CD8-positive, alpha-beta memory T cell (primary cell): ENCODE measurements around the gene ENTPD6. TPM values are rescaled to one million over a fixed set of nuclear protein-coding genes. Genes with fewer than 3 reads are reported as not detected.
"Not testable (repeated sequence)": the region's sequence is repeated elsewhere in the genome, so short reads cannot be mapped to it uniquely, and the experiment has no call there.

Experiments used
- CTCF ChIA-PET: fragments of 350-600 bp; sonication (Branson Sonifier 250); formaldehyde crosslinking; loops from one replicate; lab custom pipeline; 2021; ENCODE audit warnings: antibody characterized with exemption; lab: Charles Lee
- POLR2A ChIA-PET: fragments of 350-600 bp; sonication (Branson Sonifier 250); formaldehyde crosslinking; loops from one replicate; lab custom pipeline; 2021; ENCODE audit warnings: antibody characterized with exemption; lab: Charles Lee
- DNase-seq, 5 donors: peaks; one replicate each; pipeline versions ENCODE4 v3.0.0 to v3.0.0-alpha.2; 2020 to 2022; ENCODE audit warnings: mixed read lengths in 1 of 5
- H3K27ac ChIP-seq: one replicate; pipeline ENCODE4 v1.7.0; 2013; ENCODE audit warnings: low read depth, mild to moderate bottlenecking, low read length, moderate library complexity
- H3K27me3 ChIP-seq: 2 replicates; pipeline ENCODE4 v1.7.0; 2013; ENCODE audit warnings: low read length, mild to moderate bottlenecking; ENCODE audit not compliant: insufficient read depth, poor library complexity, severe bottlenecking
- H3K36me3 ChIP-seq: 2 replicates; pipeline ENCODE4 v1.7.0; 2013; ENCODE audit warnings: mild to moderate bottlenecking, low read length, moderate library complexity; ENCODE audit not compliant: insufficient read depth
- H3K4me1 ChIP-seq: 2 replicates; pipeline ENCODE4 v1.7.0; 2013; ENCODE audit warnings: mild to moderate bottlenecking, low read length, moderate library complexity; ENCODE audit not compliant: insufficient read depth
- H3K4me3 ChIP-seq: 2 replicates; pipeline ENCODE4 v1.7.0; 2013; ENCODE audit warnings: mild to moderate bottlenecking, low read length
- H3K9me3 ChIP-seq: 2 replicates; pipeline ENCODE4 v1.7.0; 2013; ENCODE audit warnings: mild to moderate bottlenecking, low read length
- H3K27ac Mint-ChIP-seq, 8 donors: one replicate each; pipeline ENCODE4 v1.8.0; 2020 to 2021; ENCODE audit warnings: mixed read lengths in 8 of 8, mild to moderate bottlenecking in 6 of 8, inconsistent platforms in 3 of 8, moderate library complexity in 3 of 8
- H3K27me3 Mint-ChIP-seq, 2 donors: one replicate each; pipeline ENCODE4 v1.8.0; 2020 to 2021; ENCODE audit warnings: mixed read lengths in 2 of 2, mild to moderate bottlenecking in 1 of 2, moderate library complexity in 1 of 2
- H3K36me3 Mint-ChIP-seq, 3 donors: one replicate each; pipeline ENCODE4 v1.8.0; 2020 to 2021; ENCODE audit warnings: mixed read lengths in 3 of 3, inconsistent platforms in 1 of 3, mild to moderate bottlenecking in 1 of 3
- H3K4me1 Mint-ChIP-seq, 3 donors: one replicate each; pipeline ENCODE4 v1.8.0; 2020 to 2021; ENCODE audit warnings: mixed read lengths in 3 of 3, inconsistent platforms in 1 of 3, mild to moderate bottlenecking in 1 of 3
- H3K4me3 Mint-ChIP-seq, 7 donors: one replicate each; pipeline ENCODE4 v1.8.0; 2020 to 2021; ENCODE audit warnings: mixed read lengths in 7 of 7, mild to moderate bottlenecking in 6 of 7, moderate library complexity in 4 of 7, inconsistent platforms in 2 of 7
- H3K9me3 Mint-ChIP-seq, 5 donors: one replicate each; pipeline ENCODE4 v1.8.0; 2020 to 2022; ENCODE audit warnings: mixed read lengths in 5 of 5, mild to moderate bottlenecking in 3 of 5, moderate library complexity in 2 of 5, inconsistent platforms in 1 of 5
- polyA plus RNA-seq: library from polyadenylated mRNA; unstranded; fragments of 300-500 nt; fragmentation: Illumina TruSeq; gene quantifications from one replicate; pipeline ENCODE4 v1.2.3, GENCODE V29; 2021
- total RNA-seq, 2 experiments: library from RNA; stranded (reverse); gene quantifications; one replicate each; pipeline ENCODE4 v1.2.3, GENCODE V29; 2021

ENTPD6 gene
- total and polyA plus RNA-seq, 3 experiments from 2014 or later = 36.2 to 47.0 (median 44.2) TPM

GRCh38 chr20:25230166-25230831 is 34.8 kb downstream of the ENTPD6 start:
- H3K9me3 Mint-ChIP-seq = no peaks in the 10 kb centered on the region
- H3K4me3 Mint-ChIP-seq = no peak overlapping the region
- no peaks in the 10 kb centered on the region for H3K4me1 Mint-ChIP-seq
- no peak overlapping the region for H3K27ac Mint-ChIP-seq
- Histone ChIP-seq H3K27me3 (no peaks in the 10 kb centered on the region), H3K4me3 (no peak overlapping the region), H3K9me3 (no peaks in the 10 kb centered on the region), H3K4me1 (no peaks in the 10 kb centered on the region), H3K36me3 (no peaks in the 10 kb centered on the region), H3K27ac (no peak overlapping the region)
- ChIA-PET CTCF (no interaction called here), POLR2A (no interaction called here)
- DNase-seq = no peak
- H3K27me3 Mint-ChIP-seq = peaks cover 10% of the 10 kb centered on the region in 2 donors
- H3K36me3 Mint-ChIP-seq = peaks cover 0 to 17% (median 6%) of the 10 kb centered on the region in 3 donors

DNA sequence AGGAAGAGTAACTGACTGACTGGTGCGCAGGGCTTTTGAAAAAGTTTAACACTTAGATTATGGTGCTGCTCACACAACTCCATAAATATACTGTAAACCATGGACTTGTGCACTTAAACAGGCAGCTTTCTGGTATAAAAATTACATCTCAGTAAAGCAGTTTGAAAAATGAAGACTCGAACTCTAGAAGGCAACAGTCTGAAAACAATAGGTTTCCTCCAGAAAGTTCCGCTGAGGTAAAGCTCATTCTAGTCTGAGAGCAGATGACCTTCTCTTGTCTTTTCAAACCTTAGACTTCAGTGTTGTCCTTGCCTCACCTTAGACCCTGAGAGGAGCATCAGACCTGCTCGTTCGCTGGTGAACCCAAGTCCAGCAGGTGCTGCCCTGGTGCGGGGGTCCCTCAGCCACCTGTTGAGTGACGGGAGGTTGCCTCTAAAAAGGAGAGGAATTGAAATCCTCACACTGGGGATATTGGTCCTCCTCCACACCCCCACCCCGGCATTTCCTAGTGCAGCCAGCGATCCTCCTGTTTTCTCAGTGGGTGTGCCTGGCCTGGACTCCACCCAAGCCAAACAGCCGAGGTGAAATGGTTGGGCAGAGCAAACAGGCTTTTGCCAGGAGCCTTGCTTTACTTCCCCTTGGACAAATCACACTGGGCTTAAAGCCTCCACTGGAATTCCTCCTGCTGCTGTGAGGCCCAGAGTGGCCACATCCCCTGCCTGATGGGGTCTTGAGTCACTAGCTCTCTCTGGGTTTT is 37.7 kb downstream of the ENTPD6 start:
- Histone ChIP-seq H3K4me1 (no peaks in the 10 kb centered on the region), H3K27ac (no peak overlapping the region), H3K36me3 (no peaks in the 10 kb centered on the region), H3K4me3 (no peak overlapping the region), H3K9me3 (no peaks in the 10 kb centered on the region), H3K27me3 (no peaks in the 10 kb centered on the region)
- Mint-ChIP-seq H3K9me3 (no peaks in the 10 kb centered on the region), H3K4me3 (no peak overlapping the region), H3K36me3 (no peaks in the 10 kb centered on the region), H3K4me1 (peaks cover 0 to 6% (median 4%) of the 10 kb centered on the region in 3 donors), H3K27me3 (peaks cover 26 to 27% of the 10 kb centered on the region in 2 donors), H3K27ac (no peak overlapping the region)
- no peak for DNase-seq
- POLR2A ChIA-PET = no interaction called here
- CTCF ChIA-PET = interaction anchor here (0.6 kb wide), 1 partner anchor 760 kb away, joined by 3 read pairs; no protein-coding TSS in a partner anchor

GRCh38 chr20:25234009-25234849 is 38.7 kb downstream of the ENTPD6 start:
- H3K9me3 Mint-ChIP-seq, H3K4me1 ChIP-seq, POLR2A ChIA-PET, H3K9me3 ChIP-seq, H3K27ac ChIP-seq, H3K36me3 ChIP-seq, H3K27ac Mint-ChIP-seq, H3K4me3 ChIP-seq, DNase-seq, H3K4me3 Mint-ChIP-seq, H3K36me3 Mint-ChIP-seq, H3K4me1 Mint-ChIP-seq, H3K27me3 ChIP-seq: not testable (repeated sequence)
- peaks cover 29 to 33% of the 10 kb centered on the region in 2 donors for H3K27me3 Mint-ChIP-seq
- CTCF ChIA-PET = interaction anchor here (1.4 kb wide), 1 partner anchor 16 kb away, joined by 3 read pairs; no protein-coding TSS in a partner anchor

DNA sequence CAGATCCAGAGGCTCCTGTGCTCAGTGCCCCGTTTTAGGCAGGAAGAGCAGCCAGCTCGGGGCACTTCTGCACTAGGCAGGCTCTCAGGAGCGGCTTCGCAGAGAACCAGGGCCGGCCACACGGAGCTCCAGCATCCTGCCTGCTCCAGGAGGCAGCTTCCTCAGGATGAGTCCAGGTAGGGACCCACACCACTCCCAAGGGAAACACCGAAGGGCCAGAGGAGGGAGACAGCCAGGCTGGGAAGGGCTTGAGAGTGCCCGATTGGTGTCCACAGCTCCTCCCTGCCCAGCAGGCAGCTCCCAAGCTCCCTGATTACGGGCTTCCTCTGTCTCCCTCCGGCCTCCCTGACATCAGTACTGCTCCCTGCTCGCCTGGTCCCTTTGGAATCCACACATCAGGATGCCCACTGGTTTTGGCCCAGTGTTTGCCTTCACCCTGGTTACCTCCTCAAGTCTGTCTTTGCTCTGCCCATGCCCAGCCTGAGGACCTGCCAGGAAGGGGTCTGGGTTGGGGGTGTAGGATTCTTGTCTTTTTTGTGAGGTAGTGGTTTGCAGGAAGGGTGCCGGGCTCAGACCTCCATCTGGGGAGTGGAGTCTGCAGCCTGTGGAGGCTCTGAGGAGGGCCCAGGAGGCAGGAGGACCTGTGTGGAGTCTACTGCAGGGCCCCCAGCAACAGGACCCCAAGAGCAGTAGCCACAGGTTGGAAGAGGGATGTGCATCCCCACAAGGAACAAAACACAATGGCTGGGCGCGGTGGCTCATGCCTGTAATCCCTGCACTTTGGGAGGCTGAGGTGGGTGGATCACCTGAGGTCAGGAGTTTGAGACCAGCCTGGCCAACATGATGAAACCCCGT is 41.2 kb downstream of the ENTPD6 start:
- CTCF ChIA-PET = no interaction called here
- H3K27ac Mint-ChIP-seq = no peak overlapping the region

DNA sequence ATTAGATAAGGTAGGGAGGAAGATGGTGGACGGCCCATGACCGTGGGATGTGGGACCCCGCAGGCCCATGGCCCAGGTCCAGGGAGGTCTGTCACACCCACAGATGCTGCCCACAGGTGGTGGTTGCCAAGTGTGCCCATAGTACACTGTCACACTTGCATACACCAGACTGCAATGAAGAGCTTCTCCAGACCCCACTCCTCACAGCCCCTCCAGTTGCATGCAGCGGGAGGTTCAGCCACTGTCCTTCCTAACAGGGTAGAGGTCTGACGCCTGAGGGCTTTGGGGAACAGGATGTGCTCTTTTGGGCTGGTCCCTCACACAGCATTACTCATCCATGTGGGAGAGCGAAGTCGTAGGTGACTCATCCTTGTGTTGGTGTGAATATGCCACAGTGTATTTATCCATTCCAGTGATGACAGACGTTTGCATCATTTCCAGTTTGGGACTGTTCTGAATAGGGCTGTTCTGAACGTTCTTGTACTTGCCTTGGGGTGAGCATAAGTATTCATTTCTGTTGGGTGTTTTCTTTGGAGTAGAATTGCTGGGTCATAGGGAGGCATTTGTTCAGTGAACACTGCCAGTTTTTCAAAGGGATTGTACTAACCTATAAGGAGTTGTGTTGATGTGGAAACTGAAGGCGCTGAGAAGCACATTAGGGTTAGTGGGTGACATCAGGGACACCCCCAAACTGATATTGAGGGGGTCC is 42.3 kb downstream of the ENTPD6 start:
- DNase-seq = no peak
- H3K4me3 ChIP-seq = no peak overlapping the region
- Mint-ChIP-seq H3K4me1 (peaks cover 0 to 6% (median 4%) of the 10 kb centered on the region in 3 donors), H3K27ac (peak overlapping the region in 1 of 8 donors; percentile 18), H3K27me3 (peaks cover 38 to 45% of the 10 kb centered on the region in 2 donors), H3K36me3 (peaks cover 0 to under 1% (median 0%) of the 10 kb centered on the region in 3 donors), H3K4me3 (no peak overlapping the region), H3K9me3 (no peaks in the 10 kb centered on the region)
- POLR2A ChIA-PET = no interaction called here
- no peaks in the 10 kb centered on the region for H3K4me1 ChIP-seq
- CTCF ChIA-PET = no interaction called here
- H3K36me3 ChIP-seq = no peaks in the 10 kb centered on the region
- H3K9me3 ChIP-seq = no peaks in the 10 kb centered on the region
- peak overlapping the region; percentile 27 for H3K27ac ChIP-seq
- H3K27me3 ChIP-seq = no peaks in the 10 kb centered on the region

More for the DNA sequence above, 41.2 kb downstream of the ENTPD6 start:
- no peaks in the 10 kb centered on the region for H3K36me3 ChIP-seq
- Mint-ChIP-seq H3K27me3 (peaks cover 38 to 40% of the 10 kb centered on the region in 2 donors), H3K9me3 (no peaks in the 10 kb centered on the region), H3K4me1 (peaks cover 0 to 6% (median 4%) of the 10 kb centered on the region in 3 donors), H3K4me3 (no peak overlapping the region), H3K36me3 (no peaks in the 10 kb centered on the region)
- POLR2A ChIA-PET = no interaction called here
- DNase-seq = peak in 1 of 5 donors; percentile 11
- H3K4me3 ChIP-seq = no peak overlapping the region
- no peaks in the 10 kb centered on the region for H3K4me1 ChIP-seq
- no peaks in the 10 kb centered on the region for H3K27me3 ChIP-seq
- H3K9me3 ChIP-seq = no peaks in the 10 kb centered on the region
- H3K27ac ChIP-seq = no peak overlapping the region

GRCh38 chr20:25238319-25239037 is 43.0 kb downstream of the ENTPD6 start:
- Mint-ChIP-seq H3K27ac (peak overlapping the region in 1 of 8 donors; percentile 15), H3K36me3 (peaks cover 0 to 4% (median 1%) of the 10 kb centered on the region in 3 donors), H3K4me1 (peaks cover 0 to 6% (median 4%) of the 10 kb centered on the region in 3 donors), H3K4me3 (no peak overlapping the region), H3K27me3 (peaks cover 38 to 48% of the 10 kb centered on the region in 2 donors), H3K9me3 (no peaks in the 10 kb centered on the region)
- no peaks in the 10 kb centered on the region for H3K4me1 ChIP-seq
- no peaks in the 10 kb centered on the region for H3K9me3 ChIP-seq
- peak overlapping the region; percentile 27 for H3K27ac ChIP-seq
- H3K36me3 ChIP-seq = no peaks in the 10 kb centered on the region
- POLR2A ChIA-PET = no interaction called here
- H3K4me3 ChIP-seq = no peak overlapping the region
- CTCF ChIA-PET = no interaction called here
- no peaks in the 10 kb centered on the region for H3K27me3 ChIP-seq
- no peak for DNase-seq
